IPS DF 19.7 (cell line): ENCODE data around the gene CREB3.

ENCODE experiments used
- DNase-seq: peaks from one replicate; pipeline ENCODE4 v3.0.0-alpha.2; 2013; ENCODE audit warnings: low read depth, low spot score

Gene CREB3

GRCh38 chr9:35748858-35749514 is 16.5 kb downstream of the CREB3 start, which contains the start of the genes GBA2 and RGP1:
Gene GBA2, minus strand, starts transcription at chr9:35749228. Its CDS starts 524 bp downstream, at chr9:35748704.
Gene RGP1, plus strand, starts transcription at chr9:35749287. Its CDS starts 469 bp downstream, at chr9:35749756.
- no peak for DNase-seq

DNA sequence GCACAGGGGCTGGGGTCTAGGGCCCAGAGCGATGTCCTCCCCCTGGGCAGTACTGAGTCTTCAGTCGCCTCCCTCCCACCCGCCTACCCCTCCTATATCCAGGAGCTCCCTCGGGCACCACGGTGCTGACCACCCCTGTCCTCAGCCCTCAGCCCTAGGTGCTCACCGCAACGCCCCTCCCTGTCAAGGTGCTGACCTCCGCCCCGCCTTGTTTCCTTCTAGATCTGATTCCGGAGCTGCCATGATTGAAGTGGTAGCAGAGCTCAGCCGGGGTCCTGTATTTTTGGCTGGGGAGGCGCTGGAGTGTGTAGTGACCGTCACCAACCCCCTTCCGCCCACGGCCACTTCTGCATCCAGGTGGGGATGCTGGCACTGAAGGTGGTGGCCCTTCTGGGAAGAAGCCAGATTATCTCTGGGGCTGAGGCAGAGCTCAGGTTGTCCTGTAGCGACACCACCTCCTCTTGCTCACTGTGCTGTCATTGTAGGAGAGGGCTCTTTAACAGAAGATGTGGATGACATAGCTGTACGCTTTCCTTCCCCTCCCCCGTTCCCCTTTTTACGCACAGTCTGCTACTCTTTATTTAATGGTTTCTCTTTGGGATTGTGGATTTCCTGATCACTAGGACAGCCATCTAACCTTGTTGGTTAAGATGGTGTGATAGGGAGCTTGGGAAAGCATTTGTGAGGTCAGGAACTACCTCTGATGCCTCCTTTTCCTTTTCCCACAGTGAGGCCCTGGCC is 17.2 kb downstream of the CREB3 start:
- DNase-seq: no peak

GRCh38 chr9:35750256-35750531 is 17.7 kb downstream of the CREB3 start:
- no peak for DNase-seq

DNA sequence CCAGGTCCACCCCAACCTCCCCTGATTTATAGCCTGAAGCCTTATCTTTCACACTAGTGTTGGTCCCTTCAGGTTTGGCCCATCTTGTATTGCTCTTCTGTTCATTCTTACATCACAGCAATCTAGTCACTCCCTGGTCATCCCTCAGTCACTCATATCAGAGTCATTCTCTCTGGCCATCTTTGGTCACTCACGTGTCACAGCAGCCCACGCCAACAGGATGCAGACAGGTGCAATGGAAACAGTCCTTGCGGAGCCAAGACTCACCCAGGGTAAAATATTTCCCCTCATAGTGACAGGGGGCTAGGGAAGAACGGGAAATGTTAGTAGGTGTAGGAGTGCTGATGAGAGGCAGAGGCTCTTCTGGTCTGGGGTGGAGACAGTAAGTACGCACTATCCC is 21.0 kb downstream of the CREB3 start:
- DNase-seq: no peak

- no peak for DNase-seq
Measured at GRCh38 chr9:35754264-35754663, 21.8 kb downstream of the CREB3 start, which contains the start of gene MSMP. Gene MSMP, minus strand, starts transcription at chr9:35754276. Its CDS starts 147 bp downstream, at chr9:35754129.

GRCh38 chr9:35755071-35755470 is 22.6 kb downstream of the CREB3 start:
- DNase-seq: no peak

- no peak for DNase-seq
Measured at GRCh38 chr9:35756275-35757225, 24.1 kb downstream of the CREB3 start.

DNA sequence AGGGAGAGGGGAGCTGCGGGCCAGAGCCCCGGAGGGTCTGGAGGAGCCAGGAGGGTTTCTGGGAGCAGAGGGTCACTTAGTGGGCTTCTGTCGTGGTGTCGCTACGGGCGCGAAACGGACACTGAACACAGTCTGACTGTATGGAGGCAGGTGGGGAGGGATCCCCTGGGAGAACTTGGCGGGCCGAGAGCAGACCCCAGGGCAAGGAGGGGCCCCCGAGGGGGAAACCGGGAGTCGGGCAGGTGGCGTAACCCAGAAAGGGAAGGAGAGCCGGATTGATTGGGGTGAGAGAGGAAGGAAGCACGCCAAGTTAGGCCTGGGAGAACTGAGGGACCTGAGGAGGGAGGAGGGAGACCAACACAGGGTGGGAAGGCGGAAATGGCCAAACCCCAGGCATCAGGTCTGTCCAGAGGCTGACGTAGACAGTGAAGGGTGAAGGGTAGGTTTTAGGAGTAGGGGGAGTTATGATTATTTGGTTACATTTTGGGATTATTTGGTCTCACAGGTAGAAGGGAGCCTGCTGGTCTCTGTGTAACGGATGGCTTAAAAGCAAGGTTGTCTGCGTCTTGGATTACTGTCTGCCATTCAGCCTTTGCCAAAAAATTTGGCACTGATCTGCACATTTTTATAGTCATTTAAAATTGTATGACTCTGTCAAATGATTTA is 24.9 kb downstream of the CREB3 start:
- DNase-seq: no peak

- no peak for DNase-seq
Measured at GRCh38 chr9:35757892-35758275, 25.4 kb downstream of the CREB3 start.

GRCh38 chr9:35758475-35759050 is 26.1 kb downstream of the CREB3 start:
- DNase-seq: no peak

DNA sequence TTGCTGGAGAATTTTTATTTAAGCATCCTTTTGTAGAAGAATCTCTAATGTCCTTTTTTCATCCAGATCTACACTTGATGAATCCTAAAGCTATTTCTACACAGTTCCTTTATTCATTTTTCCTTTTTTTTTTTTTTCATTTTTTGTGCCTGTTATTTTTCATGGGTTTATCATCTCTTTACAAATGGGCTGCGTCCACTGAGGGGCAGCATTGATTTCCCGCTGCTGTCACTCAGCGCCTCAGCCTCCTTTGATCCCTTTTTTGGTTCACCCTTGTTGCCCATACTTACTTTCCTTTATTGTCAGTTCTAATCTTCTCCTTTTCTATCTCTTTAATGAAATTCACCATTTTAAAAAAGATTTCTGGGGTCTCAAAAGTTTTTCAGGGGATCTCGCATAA is 27.3 kb downstream of the CREB3 start:
- DNase-seq: no peak

DNA sequence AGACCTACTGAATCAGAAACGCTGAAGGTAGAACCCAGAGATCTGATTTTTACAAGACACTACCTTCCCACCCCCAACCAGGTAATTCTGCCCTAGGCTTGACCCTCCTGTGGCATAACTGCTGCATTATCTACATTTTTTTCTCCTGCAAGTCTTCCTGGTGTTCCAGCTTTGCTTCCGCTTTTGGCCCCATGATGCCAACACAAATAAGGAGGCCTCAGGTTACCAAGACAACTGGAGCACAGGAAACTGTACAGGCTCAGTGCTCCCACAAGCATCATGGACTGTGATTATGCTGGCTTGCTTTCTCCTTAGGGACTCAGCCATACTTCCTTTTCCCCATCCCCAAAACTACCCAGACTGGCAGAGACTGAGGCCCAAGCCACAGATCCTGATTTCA is 28.2 kb downstream of the CREB3 start:
- no peak for DNase-seq

DNA sequence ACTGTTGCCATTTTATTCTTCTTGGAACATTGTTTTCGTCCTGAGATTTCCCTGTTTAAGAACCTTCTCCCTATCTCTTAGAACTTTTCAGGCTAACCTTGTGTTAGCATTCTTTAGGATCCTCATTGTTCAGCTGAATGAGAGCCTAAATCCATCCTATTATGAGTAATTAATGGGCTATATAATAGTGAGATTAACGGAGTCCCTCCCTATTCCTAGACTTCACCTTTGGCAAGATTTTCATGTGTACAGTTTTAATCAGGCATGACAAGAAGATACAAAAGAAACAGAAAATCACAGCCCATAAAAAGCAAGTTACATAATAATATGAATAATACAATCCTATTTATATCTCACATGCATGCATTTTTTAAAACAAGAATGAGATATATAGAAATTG is 30.7 kb downstream of the CREB3 start:
- DNase-seq: no peak

DNA sequence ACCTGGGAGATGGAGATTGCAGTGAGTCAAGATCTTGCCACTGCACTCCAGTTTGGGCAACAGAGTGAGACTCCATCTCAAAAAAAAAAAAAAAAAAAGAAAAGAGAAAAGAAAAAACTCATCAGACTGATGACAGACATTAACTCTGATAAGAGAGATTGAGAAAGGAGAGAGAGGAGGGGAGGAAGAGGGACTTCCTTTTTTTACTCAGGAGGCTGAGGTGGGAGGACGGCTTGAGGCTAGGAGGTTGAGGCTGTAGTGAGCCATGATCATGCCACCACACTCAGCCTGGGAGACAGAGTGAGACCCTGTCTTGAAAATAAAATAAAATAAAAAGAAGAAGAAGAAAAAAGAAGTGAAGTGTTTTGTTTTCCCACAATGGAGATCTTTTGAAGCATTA is 31.3 kb downstream of the CREB3 start:
- DNase-seq: no peak

GRCh38 chr9:35766997-35767396 is 34.5 kb downstream of the CREB3 start:
- no peak for DNase-seq

- no peak for DNase-seq
Measured at GRCh38 chr9:35767458-35767857, 35.0 kb downstream of the CREB3 start.

DNA sequence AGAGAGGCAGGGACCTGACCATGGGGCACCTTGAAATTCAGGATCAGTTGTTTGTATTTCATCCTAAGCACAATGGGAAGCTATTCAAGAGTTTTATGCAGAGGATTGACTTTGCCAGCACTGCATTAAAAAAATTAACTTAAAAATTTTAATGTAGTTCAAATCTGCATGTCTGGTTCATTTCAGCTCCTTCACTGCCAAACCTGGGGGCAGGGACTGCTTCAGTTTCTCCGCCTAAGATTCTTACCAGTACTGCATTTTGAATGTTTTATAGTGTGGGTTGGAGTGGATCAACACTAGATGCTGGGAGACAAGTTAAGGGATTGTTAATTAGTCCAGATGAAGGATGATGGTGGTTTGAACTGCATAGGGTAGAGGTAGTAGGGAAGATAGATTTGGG is 37.3 kb downstream of the CREB3 start:
- no peak for DNase-seq

DNA sequence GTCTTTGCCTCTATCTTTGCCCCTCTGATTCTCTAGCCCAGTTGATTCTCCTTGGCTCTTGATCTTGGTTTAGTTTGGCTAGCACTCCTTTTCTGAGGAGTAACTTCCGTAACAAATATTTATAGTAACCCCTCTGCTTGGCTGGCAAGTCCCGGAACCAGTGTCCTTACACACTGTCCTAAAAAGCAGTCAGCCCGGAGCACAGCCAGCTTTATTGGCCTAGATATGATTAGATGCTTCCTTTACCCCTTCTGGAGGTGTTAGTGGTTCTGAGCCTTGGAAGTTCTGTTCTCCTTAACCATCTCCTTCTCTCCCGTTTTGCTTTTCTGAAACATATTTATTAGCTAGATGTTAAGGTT is 38.6 kb downstream of the CREB3 start:
- no peak for DNase-seq

DNA sequence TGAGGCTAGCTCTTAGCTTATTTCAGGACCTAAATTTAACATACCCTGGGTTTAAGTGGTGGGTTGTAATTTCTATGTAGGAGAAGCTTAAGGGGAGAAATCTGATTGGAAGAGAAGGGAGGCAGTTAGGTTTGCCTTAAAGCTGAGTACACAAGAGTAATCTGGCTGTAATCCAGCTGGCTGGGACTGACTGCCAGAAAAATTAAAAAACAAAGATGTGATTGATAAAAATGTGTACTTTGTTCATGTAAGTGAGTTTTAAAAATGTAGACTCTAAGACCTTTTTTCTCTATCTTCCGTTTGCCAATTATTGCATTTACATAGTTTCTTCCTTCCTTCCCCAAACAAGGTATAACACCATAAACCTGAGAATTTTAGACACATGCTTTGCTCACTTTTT is 39.1 kb downstream of the CREB3 start:
- DNase-seq: no peak

GRCh38 chr9:35771943-35772342 is 39.5 kb downstream of the CREB3 start:
- no peak for DNase-seq

DNA sequence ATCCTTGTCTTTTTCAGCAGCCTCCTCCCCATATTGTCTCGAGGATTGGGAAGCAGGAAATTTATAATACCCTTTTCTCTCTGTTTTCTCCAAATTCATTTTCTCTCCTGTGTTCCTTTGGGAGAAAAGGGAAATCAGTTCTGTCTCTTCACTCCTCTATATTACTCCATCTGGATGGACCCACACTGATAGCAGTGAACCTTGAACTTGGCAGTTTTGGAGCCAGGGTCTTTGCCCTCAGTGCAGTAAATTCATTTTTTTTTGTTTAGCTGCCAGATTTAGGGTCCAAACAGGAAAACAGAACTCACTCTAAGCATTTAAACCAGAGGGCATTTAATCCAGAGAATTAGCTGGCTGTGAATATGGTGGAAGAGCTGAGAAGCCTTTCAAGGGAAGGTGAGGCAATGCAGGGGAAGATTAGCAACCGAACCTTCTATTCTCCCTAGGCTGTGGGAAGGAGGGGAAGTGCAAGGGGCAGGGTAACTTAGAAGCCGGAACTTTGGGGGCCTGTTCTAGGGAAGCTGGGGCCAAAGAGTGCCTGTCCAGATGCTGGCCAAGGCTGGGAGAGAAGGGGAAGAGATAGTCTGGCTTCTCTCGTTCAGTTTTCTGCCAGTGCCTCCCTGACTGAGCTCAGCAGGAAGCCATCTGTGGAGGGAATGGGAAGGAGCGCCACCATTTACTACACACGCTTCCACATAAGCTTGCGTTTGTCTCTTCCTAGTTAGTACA is 42.6 kb downstream of the CREB3 start:
- no peak for DNase-seq
